T-helper 2 cell treated with Interferon-gamma antibody and Interleukin-4, amounts not matched to agents 5 μg/mL and 100 μg/mL, for 36 hours (primary cell): ENCODE data around the gene EVA1A.

ENCODE experiments used
- DNase-seq: peaks from one replicate; pipeline ENCODE4 v3.0.0; 2021; ENCODE audit warnings: low spot score
- H3K27ac Mint-ChIP-seq: one replicate; pipeline ENCODE4 v1.8.0; 2021; ENCODE audit warnings: mild to moderate bottlenecking, mixed read lengths
- H3K27me3 Mint-ChIP-seq: one replicate; pipeline ENCODE4 v1.8.0; 2021; ENCODE audit warnings: low read depth, mixed read lengths
- H3K36me3 Mint-ChIP-seq: one replicate; pipeline ENCODE4 v1.8.0; 2021; ENCODE audit warnings: low read depth, mixed read lengths
- H3K4me1 Mint-ChIP-seq: one replicate; pipeline ENCODE4 v1.8.0; 2021; ENCODE audit warnings: low read depth, mixed read lengths
- H3K4me3 Mint-ChIP-seq: one replicate; pipeline ENCODE4 v1.8.0; 2022; ENCODE audit warnings: mild to moderate bottlenecking, moderate library complexity, mixed read lengths
- H3K9me3 Mint-ChIP-seq: one replicate; pipeline ENCODE4 v1.8.0; 2021; ENCODE audit warnings: mixed read lengths

EVA1A gene

GRCh38 chr2:75528221-75528977 lies 32.3 kb downstream of the EVA1A start:
- H3K27me3 Mint-ChIP-seq: peaks cover 20% of the 10 kb centered on the region
- no peak overlapping the region for H3K27ac Mint-ChIP-seq
- H3K4me3 Mint-ChIP-seq: no peak overlapping the region
- H3K4me1 Mint-ChIP-seq: no peaks in the 10 kb centered on the region
- no peaks in the 10 kb centered on the region for H3K9me3 Mint-ChIP-seq
- H3K36me3 Mint-ChIP-seq: no peaks in the 10 kb centered on the region
- no peak for DNase-seq

- Mint-ChIP-seq H3K4me1 (no peaks in the 10 kb centered on the region), H3K36me3 (no peaks in the 10 kb centered on the region), H3K9me3 (no peaks in the 10 kb centered on the region), H3K27me3 (peaks cover 20% of the 10 kb centered on the region), H3K27ac (no peak overlapping the region), H3K4me3 (no peak overlapping the region)
- DNase-seq: no peak
Measured at GRCh38 chr2:75527676-75528075, 33.1 kb downstream of the EVA1A start.

GRCh38 chr2:75526842-75527241 lies 33.9 kb downstream of the EVA1A start:
- H3K4me1 Mint-ChIP-seq: no peaks in the 10 kb centered on the region
- H3K27me3 Mint-ChIP-seq: peaks cover 20% of the 10 kb centered on the region
- no peaks in the 10 kb centered on the region for H3K36me3 Mint-ChIP-seq
- no peaks in the 10 kb centered on the region for H3K9me3 Mint-ChIP-seq
- no peak for DNase-seq
- H3K4me3 Mint-ChIP-seq: no peak overlapping the region
- H3K27ac Mint-ChIP-seq: no peak overlapping the region

GRCh38 chr2:75525434-75526310 lies 35.1 kb downstream of the EVA1A start:
- Mint-ChIP-seq H3K9me3 (no peaks in the 10 kb centered on the region), H3K4me1 (no peaks in the 10 kb centered on the region), H3K36me3 (no peaks in the 10 kb centered on the region), H3K4me3 (no peak overlapping the region), H3K27me3 (peaks cover 20% of the 10 kb centered on the region), H3K27ac (no peak overlapping the region)
- DNase-seq: no peak

GRCh38 chr2:75524276-75524911 lies 36.3 kb downstream of the EVA1A start:
- H3K4me1 Mint-ChIP-seq: no peaks in the 10 kb centered on the region
- H3K4me3 Mint-ChIP-seq: no peak overlapping the region
- no peak overlapping the region for H3K27ac Mint-ChIP-seq
- DNase-seq: no peak
- H3K36me3 Mint-ChIP-seq: no peaks in the 10 kb centered on the region
- H3K27me3 Mint-ChIP-seq: peaks cover 22% of the 10 kb centered on the region
- H3K9me3 Mint-ChIP-seq: no peaks in the 10 kb centered on the region

GRCh38 chr2:75523313-75524275 lies 37.1 kb downstream of the EVA1A start:
- Mint-ChIP-seq H3K4me3 (no peak overlapping the region), H3K27me3 (peaks cover 17% of the 10 kb centered on the region), H3K36me3 (no peaks in the 10 kb centered on the region), H3K4me1 (no peaks in the 10 kb centered on the region), H3K27ac (no peak overlapping the region), H3K9me3 (no peaks in the 10 kb centered on the region)
- DNase-seq: peak; percentile 6

GRCh38 chr2:75522543-75523312 lies 38.0 kb downstream of the EVA1A start:
- no peak for DNase-seq
- no peak overlapping the region for H3K4me3 Mint-ChIP-seq
- H3K36me3 Mint-ChIP-seq: no peaks in the 10 kb centered on the region
- H3K27me3 Mint-ChIP-seq: peaks cover 13% of the 10 kb centered on the region
- no peaks in the 10 kb centered on the region for H3K4me1 Mint-ChIP-seq
- H3K9me3 Mint-ChIP-seq: no peaks in the 10 kb centered on the region
- no peak overlapping the region for H3K27ac Mint-ChIP-seq

- H3K4me1 Mint-ChIP-seq: no peaks in the 10 kb centered on the region
- H3K36me3 Mint-ChIP-seq: no peaks in the 10 kb centered on the region
- no peak overlapping the region for H3K27ac Mint-ChIP-seq
- no peak overlapping the region for H3K4me3 Mint-ChIP-seq
- H3K27me3 Mint-ChIP-seq: peaks cover 8% of the 10 kb centered on the region
- H3K9me3 Mint-ChIP-seq: no peaks in the 10 kb centered on the region
- no peak for DNase-seq
Measured at GRCh38 chr2:75521225-75521872, 39.4 kb downstream of the EVA1A start.

GRCh38 chr2:75519843-75520242 lies 40.9 kb downstream of the EVA1A start:
- Mint-ChIP-seq H3K27me3 (peaks cover 8% of the 10 kb centered on the region), H3K9me3 (no peaks in the 10 kb centered on the region), H3K4me1 (no peaks in the 10 kb centered on the region), H3K27ac (no peak overlapping the region), H3K36me3 (no peaks in the 10 kb centered on the region), H3K4me3 (no peak overlapping the region)
- DNase-seq: no peak

GRCh38 chr2:75518638-75519465 lies 41.9 kb downstream of the EVA1A start:
- Mint-ChIP-seq H3K4me3 (no peak overlapping the region), H3K27me3 (peaks cover 12% of the 10 kb centered on the region), H3K4me1 (no peaks in the 10 kb centered on the region), H3K36me3 (no peaks in the 10 kb centered on the region), H3K9me3 (no peaks in the 10 kb centered on the region), H3K27ac (no peak overlapping the region)
- no peak for DNase-seq

- H3K27ac Mint-ChIP-seq: no peak overlapping the region
- H3K4me3 Mint-ChIP-seq: no peak overlapping the region
- H3K9me3 Mint-ChIP-seq: peaks cover 4% of the 10 kb centered on the region
- DNase-seq: no peak
- no peaks in the 10 kb centered on the region for H3K4me1 Mint-ChIP-seq
- peaks cover 15% of the 10 kb centered on the region for H3K27me3 Mint-ChIP-seq
- no peaks in the 10 kb centered on the region for H3K36me3 Mint-ChIP-seq
Measured at GRCh38 chr2:75517547-75518230, 43.0 kb downstream of the EVA1A start.
